NCI-H2196 treated with DMSO at 0.1 percent for 48 hours (cell line): ENCODE results near the gene SCFD2.
"Not testable (repeated sequence)": the region's sequence is repeated elsewhere in the genome, so short reads cannot be mapped to it uniquely, and the experiment has no call there.

Experiments
- DNase-seq: peaks from one replicate; lab custom pipeline; 2025; ENCODE audit not compliant: unreplicated experiment; lab: John Stamatoyannopoulos, UW

SCFD2 gene

DNA sequence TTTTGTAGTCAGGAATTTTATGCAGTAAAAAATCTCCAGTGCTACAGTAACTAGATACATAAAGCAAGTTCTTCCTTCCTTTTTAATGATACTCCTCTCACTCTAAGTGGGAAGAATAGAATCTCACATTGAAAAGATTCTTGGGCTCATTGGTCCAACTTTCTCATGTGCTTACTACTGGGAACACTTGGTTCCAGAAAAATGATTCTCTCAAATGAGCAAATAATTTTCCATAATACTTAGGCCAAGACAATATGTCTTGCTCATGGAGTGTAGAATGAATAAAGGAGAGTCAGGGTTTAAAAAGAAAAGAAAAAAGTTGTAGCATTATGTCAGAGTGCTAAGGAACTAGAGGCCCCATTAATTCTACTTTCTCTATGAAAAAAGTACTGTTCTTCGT, 306.0 kb downstream of the SCFD2 start:
- no peak for DNase-seq

DNA sequence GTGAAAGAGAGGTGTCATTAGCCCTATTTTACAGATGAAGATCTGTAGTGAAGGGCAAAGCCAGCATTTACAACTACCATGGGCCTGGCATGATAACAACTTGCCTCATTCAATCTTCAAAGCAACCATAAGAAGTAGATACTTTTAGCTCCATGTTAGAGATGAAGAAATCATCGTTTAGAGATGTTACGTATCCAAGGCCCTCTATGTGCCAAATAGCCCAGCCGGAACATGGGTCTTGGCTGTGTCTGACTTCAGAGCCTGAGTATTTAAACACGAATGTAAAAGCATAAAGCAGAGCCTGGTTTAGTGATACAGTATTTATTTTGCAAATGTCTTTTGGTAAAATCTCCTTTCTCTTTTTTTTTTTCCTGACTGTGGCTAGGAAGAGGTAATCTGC, 306.6 kb downstream of the SCFD2 start:
- no peak for DNase-seq

DNA sequence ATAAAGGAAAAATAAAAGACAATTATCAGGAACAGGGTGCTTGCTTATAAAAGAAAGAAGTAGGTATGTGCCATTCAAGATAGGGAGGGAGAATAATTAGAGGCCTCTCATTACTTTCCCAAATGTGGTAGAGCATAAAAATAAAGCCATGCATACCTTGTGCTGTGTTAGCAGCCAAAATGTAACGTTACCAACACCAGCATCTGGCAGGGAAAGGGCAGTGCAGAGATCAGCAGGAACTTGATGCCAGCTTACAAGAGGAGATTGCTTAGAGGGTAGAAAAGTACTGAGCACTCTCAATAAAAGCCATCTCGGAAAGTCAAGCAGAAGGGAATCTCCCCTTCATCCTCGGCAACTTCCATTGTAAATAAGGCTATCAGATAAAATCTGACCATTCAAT, 308.2 kb downstream of the SCFD2 start:
- no peak for DNase-seq

DNA sequence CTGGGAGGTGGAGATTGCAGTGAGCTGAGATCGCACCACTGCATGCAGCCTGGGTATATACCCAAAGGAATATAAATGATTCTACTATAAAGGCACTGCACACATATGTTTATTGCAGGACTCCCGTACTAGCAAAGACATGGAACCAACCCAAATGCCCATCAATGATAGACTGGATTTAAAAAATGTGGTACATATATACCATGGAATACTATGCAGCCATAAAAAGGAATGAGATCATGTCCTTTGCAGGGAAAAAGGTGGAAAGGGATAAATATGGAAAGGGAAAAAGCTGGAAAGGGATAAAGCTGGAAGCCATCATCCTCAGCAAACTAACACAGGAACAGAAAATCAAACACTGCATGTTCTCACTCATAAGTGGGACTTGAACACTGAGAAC, 308.8 kb downstream of the SCFD2 start:
- not testable (repeated sequence) for DNase-seq

DNA sequence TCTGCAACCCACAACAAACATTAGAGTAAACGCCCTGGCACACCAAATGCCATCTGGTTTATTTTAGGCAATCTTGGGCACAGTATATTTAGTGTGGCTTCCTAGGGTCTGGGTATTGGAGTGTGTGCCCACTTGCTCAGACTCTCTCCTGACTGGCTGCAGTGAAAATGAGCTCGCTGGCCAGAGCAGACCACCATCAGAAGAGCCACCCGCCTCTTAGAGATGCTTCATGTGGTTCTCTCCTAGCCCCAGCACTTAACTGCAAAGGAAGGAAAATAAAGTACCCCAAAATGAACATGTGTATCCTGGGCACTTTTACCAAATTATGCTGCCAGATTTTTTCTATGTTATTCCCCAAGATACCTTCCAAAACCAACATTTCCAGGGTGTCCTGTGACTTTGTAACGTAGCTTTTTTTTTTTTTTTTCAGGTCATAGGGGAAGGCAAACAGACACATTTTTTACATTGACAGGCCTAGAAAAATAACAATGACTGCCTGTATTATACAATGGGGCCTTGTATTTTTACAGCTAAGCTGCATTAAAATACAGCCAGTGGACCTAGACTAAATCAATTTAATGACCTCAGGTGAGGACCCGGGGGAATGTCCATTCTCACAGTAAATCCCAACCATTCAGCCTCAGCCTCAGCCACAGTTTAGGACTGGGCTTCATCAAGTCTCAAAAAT, 310.0 kb downstream of the SCFD2 start:
- no peak for DNase-seq

DNA sequence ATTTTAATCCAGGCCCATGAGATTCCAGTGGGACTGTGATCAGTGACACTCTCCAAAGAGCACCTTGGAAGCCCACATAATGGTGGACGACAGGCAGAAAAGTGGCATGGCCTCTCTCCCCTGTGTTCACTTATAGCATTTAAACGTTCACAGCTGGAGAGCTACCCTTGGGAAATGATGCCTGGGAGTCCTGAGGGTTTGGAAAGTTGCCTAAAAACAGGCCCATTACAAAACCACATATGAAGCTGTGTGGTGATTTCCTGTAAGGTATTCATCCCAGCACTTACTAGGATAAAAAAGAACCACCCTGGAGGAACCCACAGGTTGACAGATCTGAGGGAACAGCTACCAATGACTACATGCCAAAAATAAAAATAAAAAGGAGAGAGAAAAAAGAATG, 310.6 kb downstream of the SCFD2 start:
- no peak for DNase-seq

DNA sequence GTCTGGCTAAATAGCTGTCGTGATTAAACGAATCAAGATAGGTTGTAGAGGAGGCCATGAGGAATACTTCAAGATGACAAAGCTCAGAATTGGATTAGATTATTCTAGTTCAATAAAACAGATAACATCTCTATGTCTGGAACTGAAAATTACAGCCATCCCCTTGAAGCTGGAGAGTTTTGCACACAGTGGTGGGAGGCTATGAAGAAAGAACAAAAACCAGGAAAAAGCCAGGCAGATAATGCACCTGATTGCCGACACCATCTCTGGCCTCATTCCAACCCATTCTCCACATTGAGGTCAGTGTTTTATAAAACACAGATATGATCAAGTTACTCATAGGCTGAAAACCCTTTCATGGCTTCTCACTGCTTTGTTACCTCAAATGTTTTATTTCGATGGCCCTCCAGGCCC, 315.5 kb downstream of the SCFD2 start:
- peak; percentile 6 for DNase-seq

DNA sequence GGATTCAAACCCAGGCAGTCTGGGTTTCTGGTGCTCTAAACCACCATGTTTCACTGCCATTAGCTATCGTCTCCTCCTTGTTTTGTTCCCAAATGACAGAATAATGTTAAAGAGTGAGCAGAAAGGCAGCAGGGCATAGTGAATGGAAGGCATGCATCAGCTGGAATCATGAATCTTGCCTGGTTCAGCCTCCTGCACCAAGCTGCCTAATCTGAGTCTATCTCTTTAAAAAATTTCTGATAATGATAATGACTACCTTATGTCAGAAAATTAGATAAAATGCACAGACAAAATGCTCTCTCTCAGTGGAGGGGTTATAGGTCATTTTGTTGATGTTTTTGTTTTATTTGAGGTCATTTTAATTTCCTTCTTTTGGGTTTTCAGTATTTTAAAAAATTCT, 316.3 kb downstream of the SCFD2 start:
- DNase-seq = no peak

DNA sequence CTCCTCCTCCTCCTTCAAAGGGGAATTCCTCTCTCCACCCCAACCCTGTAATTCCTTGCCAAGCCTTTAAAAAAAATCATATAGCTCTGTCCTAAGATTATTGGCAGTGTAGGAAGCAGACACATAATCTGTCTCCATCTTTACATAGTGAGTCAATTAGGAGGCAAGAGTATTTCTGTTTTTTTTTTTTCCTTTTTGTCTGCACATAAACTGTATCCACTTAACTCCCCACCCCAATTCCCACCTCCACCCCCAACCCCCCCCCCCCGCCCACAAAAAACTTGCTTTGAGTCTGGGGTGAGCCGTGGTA, 321.3 kb downstream of the SCFD2 start:
- DNase-seq = no peak

DNA sequence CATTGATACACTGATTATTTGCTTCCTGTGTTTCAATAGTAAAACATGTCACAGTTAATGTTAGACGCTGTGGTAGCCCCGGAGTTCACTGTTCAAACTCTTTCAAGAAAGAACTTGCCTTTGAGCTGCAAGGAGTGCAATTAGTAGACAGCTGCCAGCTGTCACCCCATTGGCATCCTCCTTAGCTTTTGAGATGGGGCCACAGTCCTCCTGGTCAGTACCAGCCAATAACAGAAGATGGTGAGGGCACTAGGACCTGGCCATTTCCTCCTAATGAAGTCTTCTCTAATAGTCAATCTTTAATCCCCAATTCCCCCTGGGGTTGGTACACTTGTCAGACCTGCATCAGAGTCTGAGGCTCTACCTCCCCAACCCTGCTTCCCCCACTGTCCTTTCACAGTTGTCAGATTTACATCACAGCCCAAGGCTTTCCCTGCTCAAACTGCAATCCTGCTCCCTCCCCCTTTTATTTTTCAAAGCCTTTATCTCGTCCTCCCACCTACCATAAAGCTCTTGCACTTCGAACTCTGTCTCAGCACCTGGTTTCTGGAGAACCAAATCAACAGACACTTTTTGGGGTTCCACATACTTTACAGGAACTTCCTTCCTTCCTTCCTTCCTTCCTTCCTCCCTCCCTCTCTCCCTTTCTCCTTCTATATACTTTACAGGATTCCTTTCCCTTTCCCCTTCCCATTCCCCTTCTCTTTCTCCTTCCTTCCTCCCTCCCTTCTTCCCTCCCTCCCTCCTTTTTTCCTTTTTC, 321.8 kb downstream of the SCFD2 start:
- DNase-seq = no peak

DNA sequence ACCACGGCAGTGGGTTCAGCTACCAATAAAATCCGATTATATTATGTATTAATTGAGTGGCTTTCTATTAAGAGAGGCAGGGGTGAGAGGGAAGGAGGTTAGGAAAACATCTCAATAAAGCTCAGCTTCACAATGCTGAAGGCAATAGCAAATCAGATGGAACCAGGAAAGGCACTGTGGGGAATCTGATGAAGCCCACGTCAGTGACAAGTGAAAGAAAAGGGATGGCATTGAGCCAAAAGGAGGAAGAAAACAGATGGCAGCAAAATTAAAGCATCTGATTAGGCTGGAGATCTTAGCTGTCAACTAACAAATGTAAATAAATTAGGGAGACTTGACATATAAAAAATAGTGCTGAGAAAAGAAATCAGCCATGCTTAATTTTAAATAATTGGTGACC, 322.8 kb downstream of the SCFD2 start:
- DNase-seq = no peak

DNA sequence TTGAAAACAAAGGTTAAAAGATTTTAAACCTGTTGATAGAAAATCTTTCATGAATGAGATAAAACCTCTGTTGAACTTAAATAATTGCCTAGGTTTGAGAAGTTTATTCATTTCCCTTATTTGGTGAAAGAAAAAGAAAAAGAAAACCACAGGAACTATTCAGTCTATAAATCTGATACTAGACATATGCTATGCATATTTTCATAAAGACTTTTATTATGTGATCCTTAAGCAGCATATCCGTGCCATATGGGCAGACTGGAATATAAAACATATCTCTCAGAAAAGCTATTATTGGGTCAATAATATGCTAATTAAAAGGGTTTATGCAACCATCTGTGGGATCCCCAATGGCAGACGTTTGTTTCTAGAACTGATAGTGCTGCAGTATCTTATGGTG, 325.0 kb downstream of the SCFD2 start:
- no peak for DNase-seq

DNA sequence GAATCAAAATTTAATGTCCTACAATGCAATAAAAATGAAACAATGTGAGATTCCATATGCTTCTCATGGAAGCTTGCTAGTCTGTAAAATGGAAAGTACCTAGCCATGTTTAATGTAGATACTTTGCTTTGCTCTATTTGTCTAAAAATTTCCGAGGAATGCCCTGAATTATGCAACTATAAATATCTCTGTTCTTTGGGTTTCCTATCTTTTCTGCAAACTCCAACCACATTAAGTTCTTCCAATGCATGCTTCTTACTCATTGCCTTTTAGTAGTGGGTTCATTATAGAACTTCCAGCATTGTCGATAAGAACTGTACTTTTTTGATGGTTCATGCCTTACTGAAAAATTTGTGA, 325.4 kb downstream of the SCFD2 start:
- no peak for DNase-seq

DNA sequence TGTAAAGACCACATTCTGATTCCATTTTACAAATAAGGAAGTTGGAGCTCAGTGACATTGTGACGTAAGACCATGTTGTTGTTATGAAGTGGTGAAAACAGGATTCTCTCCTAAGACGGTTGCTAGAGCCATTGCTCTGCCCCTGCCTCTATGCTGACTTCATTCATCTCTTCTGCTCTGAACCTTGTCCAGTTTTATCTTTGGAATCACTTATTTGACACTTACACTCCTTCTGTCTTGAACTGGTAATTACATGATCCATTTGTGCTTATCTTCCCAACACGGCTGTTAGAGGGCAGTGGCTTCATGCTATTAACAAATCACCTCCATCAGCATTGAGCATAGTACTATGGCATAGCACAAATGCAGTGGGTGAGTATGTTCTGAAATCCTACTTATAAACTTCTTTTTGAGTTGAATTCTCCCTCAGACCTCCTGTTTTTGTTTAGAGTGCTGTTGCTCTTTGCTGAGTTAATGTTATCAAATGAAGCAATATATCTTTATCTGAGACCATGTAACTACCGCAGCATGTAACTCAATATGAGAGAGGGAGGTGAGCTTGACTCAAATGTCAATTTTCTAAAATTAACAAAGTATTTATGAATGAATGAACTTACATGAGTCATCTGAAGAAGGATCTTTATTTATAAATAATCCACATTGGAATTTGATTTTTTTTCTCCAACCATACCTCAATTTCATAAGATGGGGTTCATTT, 326.0 kb downstream of the SCFD2 start:
- DNase-seq = no peak

DNA sequence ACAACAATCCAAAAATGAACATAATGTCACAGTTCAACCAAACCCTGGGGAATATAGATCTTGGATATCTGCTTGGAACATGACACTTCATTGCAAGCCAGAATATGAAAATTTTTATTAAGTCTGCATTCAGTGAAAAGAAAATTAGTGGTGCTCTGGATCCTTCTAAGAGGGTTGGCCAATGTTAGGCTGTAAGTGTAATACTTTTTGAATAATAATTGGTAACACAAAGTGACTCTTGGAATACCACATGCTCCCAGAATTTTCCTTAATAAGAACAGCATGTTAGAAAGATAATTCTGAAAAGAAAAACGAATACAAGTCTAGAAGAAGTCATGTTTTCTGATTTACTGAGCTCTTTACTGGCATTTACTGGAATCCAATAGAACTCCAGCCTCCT, 328.0 kb downstream of the SCFD2 start:
- no peak for DNase-seq

DNA sequence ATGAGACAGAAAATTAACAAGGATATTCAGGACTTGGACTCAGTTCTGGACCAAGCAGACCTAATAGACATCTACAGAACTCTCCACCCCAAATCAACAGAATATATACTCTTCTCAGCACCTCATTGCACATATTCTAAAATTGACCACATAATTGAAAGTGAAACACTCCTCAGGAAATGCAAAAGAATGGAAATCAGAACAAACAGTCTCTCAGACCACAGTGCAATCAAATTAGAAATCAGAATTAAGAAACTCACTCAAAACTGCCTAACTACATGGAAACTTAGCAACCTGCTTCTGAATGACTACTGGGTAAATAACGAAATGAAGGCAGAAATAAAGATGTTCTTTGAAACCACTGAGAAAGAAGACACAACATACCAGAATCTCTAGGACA, 333.0 kb downstream of the SCFD2 start:
- not testable (repeated sequence) for DNase-seq

DNA sequence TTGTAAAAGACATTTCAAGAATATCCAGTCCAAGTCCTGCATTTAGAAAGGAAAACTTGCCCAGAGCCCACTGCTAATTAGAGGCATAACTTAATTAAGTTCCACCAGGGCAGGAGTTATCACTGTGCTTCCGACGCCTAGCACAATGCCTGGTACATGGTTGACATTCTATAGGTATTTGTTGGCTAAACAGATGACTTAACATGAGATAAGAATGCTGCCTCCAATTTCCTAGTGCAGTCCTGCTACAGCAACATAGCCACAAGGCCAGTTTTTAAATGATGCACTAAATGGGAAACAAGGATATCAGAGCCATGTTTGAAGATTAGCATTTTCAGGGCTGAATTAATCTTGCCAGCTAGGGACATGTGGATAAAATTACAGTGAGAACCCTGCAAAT, 339.6 kb downstream of the SCFD2 start:
- no peak for DNase-seq

DNA sequence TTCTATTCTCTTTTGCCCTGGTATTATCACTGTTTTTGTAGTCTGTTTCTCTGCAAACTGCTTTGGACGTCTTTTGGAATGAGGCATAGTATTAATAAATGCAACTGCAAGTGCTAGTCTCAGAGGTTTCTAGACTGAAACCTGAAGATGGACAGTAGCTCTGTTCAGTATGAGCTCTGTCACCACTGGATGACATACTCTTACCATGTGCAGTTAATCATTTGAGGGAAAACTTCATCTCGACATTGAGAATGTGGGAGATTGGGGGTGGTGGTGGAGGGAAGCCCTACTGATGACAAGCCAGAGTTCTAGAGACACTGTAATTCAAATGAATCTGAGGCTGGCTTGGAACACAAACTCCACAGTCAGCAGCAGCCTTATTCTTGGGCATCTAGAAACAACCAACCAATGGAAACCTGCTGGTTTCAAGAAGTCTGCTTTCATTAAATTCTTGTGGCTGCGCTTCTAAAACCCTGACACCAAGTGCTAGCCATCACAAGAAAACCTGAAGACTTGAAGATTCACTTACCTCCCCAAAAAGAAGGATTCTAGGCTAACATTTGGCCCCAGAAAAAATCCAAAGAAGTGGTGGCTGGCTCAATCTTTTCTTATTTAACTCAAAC, 342.1 kb downstream of the SCFD2 start:
- no peak for DNase-seq

DNA sequence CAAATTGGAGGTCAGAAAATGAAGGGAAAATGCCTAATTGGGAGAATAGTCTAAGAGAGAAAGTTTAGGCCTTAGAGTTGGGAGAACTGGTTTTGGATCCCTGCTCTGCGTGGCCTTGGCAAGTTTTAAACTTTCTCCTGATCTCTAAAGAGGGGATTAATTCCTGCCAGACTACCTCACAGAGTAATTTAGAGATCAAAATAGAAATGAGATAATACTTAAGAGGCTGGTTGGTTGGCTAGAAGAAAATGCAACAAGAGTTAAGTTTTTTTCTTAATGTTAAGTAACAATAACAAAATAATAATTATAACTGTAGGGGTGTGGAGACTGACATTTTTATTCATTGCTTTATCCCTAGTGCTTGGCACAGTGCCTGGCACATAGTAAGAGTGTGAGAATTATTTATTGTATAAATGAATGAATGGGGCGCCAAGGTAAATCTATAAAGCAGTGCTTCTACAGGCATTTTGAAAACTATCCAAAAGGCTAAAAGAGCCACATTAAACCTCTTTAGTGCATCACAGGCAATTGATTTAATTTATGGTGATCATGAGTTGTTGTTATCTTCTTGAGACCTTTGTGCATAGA, 343.3 kb downstream of the SCFD2 start:
- DNase-seq = no peak

DNA sequence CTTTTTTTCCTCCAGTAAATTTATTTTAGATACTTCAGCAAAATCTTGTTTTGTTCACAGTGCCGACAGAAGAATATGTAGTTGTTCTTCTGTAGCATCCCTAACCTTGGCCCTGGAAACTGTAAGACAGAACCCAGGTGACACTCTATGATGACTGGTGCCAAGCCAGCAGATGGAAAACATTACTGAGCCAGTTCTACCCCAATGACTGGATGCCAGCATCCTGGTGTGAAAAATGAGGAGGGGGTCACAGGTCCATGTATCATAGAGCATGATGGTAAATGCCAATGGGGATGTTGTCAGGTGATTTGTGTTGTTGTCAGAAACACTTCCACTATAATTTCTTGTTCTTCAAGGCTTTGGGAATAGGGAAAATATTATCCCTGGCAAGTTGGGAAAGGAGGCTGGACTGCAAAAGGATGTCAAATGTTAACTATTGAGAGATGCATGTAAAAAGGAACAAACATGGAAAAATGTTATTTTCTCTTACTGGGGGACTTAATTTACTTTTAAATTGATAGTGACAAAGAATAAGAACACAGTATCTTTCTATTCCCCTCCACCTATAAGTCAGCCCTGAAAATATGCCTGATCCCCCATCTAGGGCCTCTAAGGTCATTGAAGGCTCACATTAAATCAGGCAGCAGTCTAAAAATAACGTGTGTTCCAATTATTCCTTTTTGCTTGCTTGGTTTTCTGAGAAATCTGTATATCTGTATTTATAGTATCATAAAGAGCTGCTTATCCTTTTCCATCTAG, 343.9 kb downstream of the SCFD2 start:
- DNase-seq = no peak
